Measurements from ENCODE around the gene RPL39.
"Not testable (repeated sequence)": the region's sequence is repeated elsewhere in the genome, so short reads cannot be mapped to it uniquely, and the experiment has no call there.

RPL39 gene

DNA sequence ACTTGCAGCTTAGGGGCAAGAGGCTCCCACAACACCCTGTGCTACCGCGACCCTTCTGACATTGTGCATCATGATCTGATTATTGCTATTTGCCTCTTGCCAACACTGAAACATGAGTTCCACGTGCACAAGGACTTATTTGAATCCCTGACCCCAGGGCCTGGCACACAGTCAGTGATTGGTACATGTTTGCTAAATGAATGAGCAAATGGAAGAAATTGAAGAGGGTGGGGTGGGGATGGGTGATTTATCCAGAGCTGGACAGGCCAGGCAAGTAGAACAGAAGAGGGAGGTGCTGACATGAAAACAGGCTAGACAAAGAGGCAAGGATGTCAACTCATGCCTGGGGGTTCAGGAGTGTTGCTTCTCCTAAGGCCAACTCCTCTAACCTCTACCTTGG, 24.9 kb upstream of the RPL39 start:
- DNase-seq = no peak
- no peak overlapping the region for H3K4me3 ChIP-seq (ENCODE audit: low read depth, low read length)
- no peak for TF ChIP-seq CTCF (IDR thresholded peaks at IDR 0.05; ENCODE audit: low read depth, low read length)
- no peaks in the 10 kb centered on the region for H3K36me3 ChIP-seq
- no peaks in the 10 kb centered on the region for H3K9me3 ChIP-seq
- H3K4me1 ChIP-seq = no peaks in the 10 kb centered on the region
- H3K27me3 ChIP-seq = no peaks in the 10 kb centered on the region

DNA sequence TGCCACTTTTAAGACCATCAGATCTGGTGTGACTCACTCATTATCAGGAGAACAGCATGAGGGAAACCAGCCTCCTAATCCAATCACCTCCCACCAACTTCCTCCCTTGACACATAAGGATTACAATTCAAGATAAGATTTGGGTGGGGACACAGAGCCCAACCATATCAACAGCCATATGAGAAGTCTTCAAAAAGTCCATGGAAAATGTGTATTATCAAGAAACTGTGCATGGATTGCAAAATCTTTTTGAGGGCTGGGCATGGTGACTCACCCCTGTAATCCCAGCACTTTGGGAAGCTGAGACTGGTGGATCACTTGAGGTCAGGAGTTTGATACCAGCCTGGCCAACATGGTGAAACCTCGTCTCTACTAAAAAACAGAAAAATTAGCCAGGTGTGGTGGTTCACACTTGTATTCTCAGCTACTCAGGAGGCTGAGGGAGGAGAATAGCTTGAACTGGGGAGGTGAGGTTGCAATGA, 17.8 kb upstream of the RPL39 start:
- no peaks in the 10 kb centered on the region for H3K4me1 ChIP-seq
- no peak overlapping the region for H3K4me3 ChIP-seq (ENCODE audit: low read depth, low read length)
- H3K27me3 ChIP-seq = no peaks in the 10 kb centered on the region
- H3K9me3 ChIP-seq = no peaks in the 10 kb centered on the region
- H3K36me3 ChIP-seq = no peaks in the 10 kb centered on the region
- no peak for TF ChIP-seq CTCF (IDR thresholded peaks at IDR 0.05; ENCODE audit: low read depth, low read length)
- no peak for DNase-seq

GRCh38 chrX:119808461-119808860, 17.0 kb upstream of the RPL39 start:
- not testable (repeated sequence) for DNase-seq; H3K36me3 ChIP-seq; H3K9me3 ChIP-seq; H3K27me3 ChIP-seq; H3K4me3 ChIP-seq (ENCODE audit: low read depth, low read length); H3K4me1 ChIP-seq

- H3K9me3 ChIP-seq = no peaks in the 10 kb centered on the region
- no peaks in the 10 kb centered on the region for H3K36me3 ChIP-seq
- no peak for DNase-seq
- TF ChIP-seq CTCF (IDR thresholded peaks at IDR 0.05; ENCODE audit: low read depth, low read length) = no peak
- no peak overlapping the region for H3K4me3 ChIP-seq (ENCODE audit: low read depth, low read length)
- no peaks in the 10 kb centered on the region for H3K27me3 ChIP-seq
- H3K4me1 ChIP-seq = no peaks in the 10 kb centered on the region
Observed at GRCh38 chrX:119802546-119802945, 11.1 kb upstream of the RPL39 start.

DNA sequence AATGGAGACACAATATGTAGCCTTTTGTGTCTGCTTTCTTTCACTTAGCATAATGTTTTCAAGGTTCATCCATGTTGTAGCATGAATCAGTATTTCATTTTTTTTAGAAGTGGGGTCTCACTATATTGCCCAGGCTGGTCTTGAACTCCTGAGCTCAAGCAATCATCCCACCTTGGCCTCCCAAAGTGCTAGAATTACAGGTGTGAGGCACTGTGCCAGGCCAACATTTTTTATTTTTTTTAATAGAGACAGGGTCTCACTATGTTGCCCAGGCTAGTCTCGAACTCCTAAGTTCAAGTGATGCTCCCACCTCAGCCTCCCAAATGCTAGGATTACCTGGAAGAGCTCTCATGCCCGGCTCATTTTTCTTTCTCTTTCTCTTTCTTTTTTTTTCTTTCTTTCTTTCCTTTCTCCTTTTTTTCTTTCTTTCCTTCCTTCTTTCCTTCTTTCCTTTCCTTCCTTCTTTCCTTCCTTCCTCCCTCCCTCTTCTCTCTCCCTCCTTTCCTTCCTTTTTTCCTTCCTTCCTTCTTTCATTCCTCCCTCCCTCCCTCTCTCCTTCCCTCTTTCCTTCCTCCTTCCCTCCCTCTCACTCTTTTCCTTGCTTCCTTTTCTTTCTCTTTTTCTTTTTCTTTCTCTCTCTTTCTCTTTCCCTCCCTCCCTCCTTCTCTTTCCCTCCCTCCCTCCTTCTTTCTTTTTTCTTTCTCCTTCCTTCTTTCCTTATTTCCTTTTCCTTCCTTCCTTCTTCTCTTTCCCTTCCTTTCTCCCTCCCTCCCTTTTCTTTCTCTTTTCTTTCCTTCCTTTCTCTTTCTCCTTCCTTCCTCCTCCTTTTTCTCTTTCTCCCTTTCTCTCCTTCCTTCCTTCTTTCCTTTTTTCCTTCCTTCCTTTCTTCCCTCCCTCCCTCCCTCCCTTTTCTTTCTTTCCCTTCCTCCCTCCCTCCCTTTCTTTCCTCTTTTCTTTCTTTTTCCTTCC, 10.1 kb upstream of the RPL39 start:
- Histone ChIP-seq H3K4me1 (no peaks in the 10 kb centered on the region), H3K4me3 (ENCODE audit: low read depth, low read length) (no peak overlapping the region), H3K27me3 (no peaks in the 10 kb centered on the region), H3K36me3 (no peaks in the 10 kb centered on the region), H3K9me3 (no peaks in the 10 kb centered on the region)
- no peak for TF ChIP-seq CTCF (IDR thresholded peaks at IDR 0.05; ENCODE audit: low read depth, low read length)
- no peak for DNase-seq

DNA sequence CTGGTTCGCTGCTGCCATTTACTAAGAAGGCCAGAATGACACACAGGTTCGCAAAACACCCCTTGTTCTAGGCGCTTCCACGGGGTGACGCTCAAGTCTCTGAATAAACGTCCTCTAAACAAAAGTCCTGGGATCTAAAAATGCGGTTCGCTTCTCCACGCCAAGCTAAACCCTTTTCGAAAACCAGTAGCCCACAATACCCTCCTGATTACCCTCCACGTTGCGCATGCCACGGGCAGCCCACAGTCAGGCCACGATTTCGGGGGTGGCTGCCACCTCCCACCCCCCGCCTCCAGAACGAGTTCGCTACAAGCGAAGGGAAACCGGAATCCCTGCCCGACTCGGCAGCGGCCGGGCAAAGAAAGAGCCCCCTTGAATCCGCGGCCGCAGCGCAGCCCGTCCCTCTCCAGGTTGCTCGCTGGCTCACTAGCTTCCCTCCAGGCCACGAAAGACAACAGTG, 423 bp downstream of the RPL39 start:
- no peaks in the 10 kb centered on the region for H3K9me3 ChIP-seq
- no peaks in the 10 kb centered on the region for H3K27me3 ChIP-seq
- TF ChIP-seq CTCF (IDR thresholded peaks at IDR 0.05; ENCODE audit: low read depth, low read length) = no peak; the same call in 1 of the 2 replicates
- H3K36me3 ChIP-seq = peaks cover 45% of the 10 kb centered on the region
- peak; percentile 8 for DNase-seq
- no peaks in the 10 kb centered on the region for H3K4me1 ChIP-seq
- peak overlapping the region; percentile 92 for H3K4me3 ChIP-seq (ENCODE audit: low read depth, low read length)

Measured in BE2C (cell line).